Measurements from ENCODE around the gene MED20.
A peak's percentile ranks its signal among the peaks of the same experiment; 100 is the strongest.
"Not testable (repeated sequence)": the region's sequence is repeated elsewhere in the genome, so short reads cannot be mapped to it uniquely, and the experiment has no call there.

MED20 gene

DNA sequence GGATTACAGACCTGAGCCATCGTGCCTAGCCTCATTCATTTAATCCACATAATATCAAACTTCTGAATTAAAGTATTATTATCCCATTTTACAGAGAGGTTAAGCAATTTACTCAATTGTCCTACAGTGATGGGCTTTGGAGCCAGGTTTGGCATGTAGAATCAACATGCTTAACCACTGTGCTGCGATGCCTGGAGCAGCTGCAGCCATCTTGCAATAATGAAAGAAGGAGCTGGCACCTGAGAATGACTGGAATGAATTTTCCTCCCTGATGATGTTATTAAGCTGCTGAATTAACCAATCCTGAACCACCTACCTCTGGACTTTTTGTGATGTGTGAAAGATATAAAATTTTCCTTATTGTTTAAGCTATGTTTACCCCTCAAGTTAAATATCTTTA lies 33.7 kb upstream of the MED20 start:
- TF ChIP-seq CTCF (conservative IDR thresholded peaks at IDR 0.05; ENCODE audit: low read depth, low read length), result no peak
- DNase-seq (ENCODE audit: low read depth), result no peak
- no peak overlapping the region for H3K4me3 ChIP-seq (ENCODE audit: low read length)

- no peak for TF ChIP-seq CTCF (conservative IDR thresholded peaks at IDR 0.05; ENCODE audit: low read depth, low read length)
- H3K4me3 ChIP-seq (ENCODE audit: low read length), result no peak overlapping the region
- no peak for DNase-seq (ENCODE audit: low read depth)
These were observed 26.8 kb upstream of the MED20 start for GRCh38 chr6:41947581-41948220.

DNA sequence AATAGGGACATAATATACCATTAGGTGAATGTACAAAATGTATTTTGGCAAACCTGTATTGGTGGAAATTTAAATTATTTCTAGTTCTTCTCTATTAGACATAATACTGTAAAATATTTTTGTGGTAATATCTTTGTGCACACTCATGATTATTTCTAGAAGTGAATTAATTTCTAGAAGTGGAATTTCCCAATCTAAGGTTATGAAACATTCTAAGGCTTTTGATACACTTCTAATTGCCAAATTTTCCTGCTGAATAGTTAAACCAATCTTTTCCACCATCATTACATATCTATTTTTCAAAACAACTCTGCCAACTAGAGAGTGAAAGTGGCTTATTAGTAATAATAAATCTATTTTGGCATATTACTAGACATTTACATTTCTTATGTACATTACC lies 22.5 kb upstream of the MED20 start:
- DNase-seq (ENCODE audit: low read depth), result no peak
- TF ChIP-seq CTCF (conservative IDR thresholded peaks at IDR 0.05; ENCODE audit: low read depth, low read length), result no peak
- no peak overlapping the region for H3K4me3 ChIP-seq (ENCODE audit: low read length)

GRCh38 chr6:41942882-41943281 lies 21.9 kb upstream of the MED20 start:
- H3K4me3 ChIP-seq (ENCODE audit: low read length); DNase-seq (ENCODE audit: low read depth): not testable (repeated sequence)

GRCh38 chr6:41942067-41942851 lies 21.3 kb upstream of the MED20 start:
- DNase-seq (ENCODE audit: low read depth), result peak; percentile 54
- TF ChIP-seq CTCF (conservative IDR thresholded peaks at IDR 0.05; ENCODE audit: low read depth, low read length), result no peak
- H3K4me3 ChIP-seq (ENCODE audit: low read length), result peak overlapping the region; percentile 51

- TF ChIP-seq CTCF (conservative IDR thresholded peaks at IDR 0.05; ENCODE audit: low read depth, low read length), result no peak
- DNase-seq (ENCODE audit: low read depth), result peak; percentile 61
- H3K4me3 ChIP-seq (ENCODE audit: low read length), result peak within 1 kb of the TSS; percentile 88
These were observed 20.5 kb upstream of the MED20 start, which contains the start of gene CCND3 for GRCh38 chr6:41941280-41942066. Gene CCND3 (minus strand): TSS chr6:41941808. CDS start chr6:41941649, 159 bp downstream.

DNA sequence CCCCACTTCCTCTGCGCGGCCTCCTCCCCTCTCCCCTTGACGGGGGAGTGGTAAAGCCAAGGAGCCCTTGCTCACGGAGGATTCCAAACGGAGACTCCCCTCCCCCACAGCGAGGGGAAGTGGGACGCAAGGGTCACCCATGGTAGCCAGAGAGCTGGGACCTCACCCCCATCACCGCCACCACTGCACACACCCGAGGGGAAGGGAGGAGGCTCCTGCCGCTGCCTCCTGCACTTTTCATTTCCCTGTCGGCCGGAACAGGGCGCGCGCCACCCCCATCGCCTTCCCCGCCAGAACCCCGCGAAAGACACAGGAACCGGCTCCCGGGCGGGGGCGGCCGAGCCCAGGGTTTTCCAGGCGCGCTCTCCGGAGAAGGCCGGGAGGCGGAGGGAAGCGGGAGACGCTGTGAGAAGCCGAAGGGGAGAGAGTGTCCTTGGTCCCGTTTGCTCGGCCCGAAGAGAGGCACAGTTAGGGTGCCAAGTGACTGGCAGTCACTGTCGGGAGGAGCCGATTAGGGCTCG lies 19.9 kb upstream of the MED20 start:
- TF ChIP-seq CTCF (conservative IDR thresholded peaks at IDR 0.05; ENCODE audit: low read depth, low read length), result no peak
- peak overlapping the region; percentile 88 for H3K4me3 ChIP-seq (ENCODE audit: low read length)
- no peak for DNase-seq (ENCODE audit: low read depth)

Data from retinal pigment epithelial cell (primary cell).